Stimulated activated CD4-positive, alpha-beta T cell treated with anti-CD3 and anti-CD28 coated beads, Interleukin-12 subunit alpha, Interleukin-12 subunit beta, amount 100 ng/mL, for 48 hours (primary cell): ENCODE results near the gene NUDC.
A peak's percentile ranks its signal among the peaks of the same experiment; 100 is the strongest.

Experiments
- DNase-seq, 3 donors: peaks; one replicate each; pipeline ENCODE4 v3.0.0-alpha.2; 2020; ENCODE audit warnings: low read depth in 2 of 3, low spot score in 1 of 3

NUDC gene

DNA sequence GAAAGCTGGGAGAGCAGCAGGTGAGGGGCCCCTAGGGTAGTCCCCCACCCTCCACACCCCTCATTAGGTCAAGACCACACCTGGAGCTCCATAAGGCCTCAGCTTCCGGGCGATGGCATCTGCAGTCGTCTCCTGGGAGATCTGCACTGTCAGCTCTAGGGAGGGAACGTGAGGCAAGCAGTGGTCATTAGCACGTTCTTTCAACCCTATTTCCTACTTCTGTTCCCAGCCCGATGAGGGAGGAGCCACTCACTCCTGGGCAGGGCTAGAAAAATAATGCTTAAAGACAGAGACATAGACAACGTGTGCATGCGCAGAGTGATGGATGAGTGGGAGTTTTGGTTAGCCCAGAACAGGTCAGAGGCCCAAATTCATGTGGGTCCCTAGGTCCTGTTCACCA lies 29.1 kb downstream of the NUDC start:
- no peak for DNase-seq

- no peak for DNase-seq
Measured at GRCh38 chr1:26951216-26951615, 29.7 kb downstream of the NUDC start.

- no peak for DNase-seq
Measured at GRCh38 chr1:26951821-26952497, 30.4 kb downstream of the NUDC start.

GRCh38 chr1:26953374-26953773 lies 31.8 kb downstream of the NUDC start:
- DNase-seq, result no peak

GRCh38 chr1:26956321-26956720 lies 34.8 kb downstream of the NUDC start:
- no peak for DNase-seq

DNA sequence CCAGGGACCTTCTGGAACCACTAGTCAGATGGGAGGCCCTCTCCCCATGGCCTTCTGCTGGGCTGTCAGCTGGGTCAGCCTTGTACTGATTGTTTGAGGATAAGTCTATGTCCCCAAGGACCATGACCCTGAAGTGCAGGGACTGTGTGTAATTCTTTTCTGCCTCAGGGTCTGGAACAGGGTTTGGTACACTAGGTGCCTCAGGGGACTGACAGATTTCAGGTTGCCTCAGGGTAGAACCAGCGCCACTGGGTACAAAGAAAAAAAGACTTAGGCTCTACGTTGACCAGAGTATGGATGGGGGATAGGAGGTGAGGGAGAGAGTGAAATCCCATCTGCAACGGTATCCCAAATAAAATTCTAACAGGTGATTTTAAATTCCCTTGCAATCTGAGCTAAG lies 35.8 kb downstream of the NUDC start:
- DNase-seq, result no peak

- no peak for DNase-seq
Measured at GRCh38 chr1:26959270-26959669, 37.7 kb downstream of the NUDC start.

- peak in 1 of 3 donors; percentile 12 for DNase-seq
Measured at GRCh38 chr1:26959722-26960624, 38.4 kb downstream of the NUDC start, which contains the start of gene KDF1. Gene KDF1, minus strand, starts transcription at chr1:26960468. Its CDS starts 8,088 bp downstream, at chr1:26952380.

GRCh38 chr1:26960625-26960966 lies 39.1 kb downstream of the NUDC start:
- no peak for DNase-seq

DNA sequence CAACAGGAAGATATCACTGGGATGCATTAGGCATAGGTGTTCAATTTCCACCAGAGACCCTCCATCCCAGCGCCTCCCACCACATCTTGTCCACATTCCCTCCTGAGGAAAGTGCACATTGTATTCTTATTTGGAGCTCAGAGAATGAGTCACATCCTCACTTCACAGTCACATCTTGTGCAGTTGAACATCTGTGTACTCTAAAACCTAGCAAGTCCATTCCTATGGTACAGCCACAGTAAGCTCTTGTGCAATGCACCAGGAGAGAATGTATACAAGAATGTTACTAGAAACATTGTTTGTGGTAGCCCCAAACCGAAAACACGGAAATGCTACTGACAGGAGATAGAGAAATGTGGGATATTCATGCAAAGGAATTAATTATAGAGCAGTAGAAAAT lies 40.3 kb downstream of the NUDC start:
- DNase-seq, result no peak

DNA sequence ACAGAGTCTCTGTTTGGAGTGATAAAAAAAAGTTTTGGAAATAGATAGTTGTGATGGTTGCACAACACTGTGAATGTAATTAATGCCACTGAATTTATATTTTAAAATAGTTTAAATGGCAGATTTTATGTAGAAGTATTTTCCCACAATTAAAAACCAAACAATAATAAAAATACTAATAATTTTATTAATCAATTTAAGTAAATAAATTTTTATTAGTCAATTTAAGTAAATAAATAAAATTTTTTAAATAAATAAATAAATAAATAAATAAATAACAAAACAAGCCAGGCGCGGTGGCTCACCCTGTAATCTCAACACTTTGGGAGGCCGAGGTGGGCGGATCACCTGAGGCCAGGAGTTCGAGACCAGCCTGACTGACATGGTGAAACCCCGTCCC lies 43.7 kb downstream of the NUDC start:
- DNase-seq, result no peak

DNA sequence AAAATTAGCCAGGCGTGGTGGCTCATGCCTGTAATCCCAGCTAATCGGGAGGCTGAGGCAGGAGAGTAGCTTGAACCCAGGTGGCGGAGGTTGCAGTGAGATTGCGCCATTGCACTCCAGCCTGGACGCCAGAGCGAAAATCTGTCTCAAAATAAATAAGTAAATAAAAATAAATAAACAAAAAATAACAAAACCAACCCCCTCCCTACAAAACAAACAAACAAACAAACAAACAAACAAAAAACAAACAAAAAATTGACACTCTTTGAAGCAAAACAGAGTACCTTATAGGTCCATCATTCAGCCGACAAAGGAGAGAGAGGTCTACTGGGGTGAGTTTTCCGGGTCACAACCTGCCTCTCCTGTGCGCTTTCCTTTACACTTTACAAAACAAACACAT lies 44.1 kb downstream of the NUDC start:
- DNase-seq, result no peak

DNA sequence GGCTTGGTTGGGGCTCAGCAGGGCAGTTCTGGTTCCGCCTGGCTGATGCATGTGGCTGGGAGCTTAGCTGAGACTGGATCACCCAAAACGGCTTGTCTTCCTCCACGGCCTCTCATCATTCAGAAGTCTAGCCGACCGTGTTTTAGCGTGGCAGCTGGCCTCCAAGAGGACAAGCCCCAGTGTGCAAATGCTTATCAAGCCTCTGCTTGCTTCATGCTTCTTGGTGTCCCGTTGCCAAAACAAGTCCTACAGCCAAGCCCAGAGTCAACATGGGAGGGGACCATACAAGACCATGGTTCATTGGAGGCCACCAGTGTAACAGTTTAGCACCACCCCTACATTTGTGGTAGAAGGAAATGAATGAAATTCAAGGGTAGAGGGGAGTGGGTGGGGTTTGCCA lies 49.3 kb downstream of the NUDC start:
- no peak for DNase-seq

DNA sequence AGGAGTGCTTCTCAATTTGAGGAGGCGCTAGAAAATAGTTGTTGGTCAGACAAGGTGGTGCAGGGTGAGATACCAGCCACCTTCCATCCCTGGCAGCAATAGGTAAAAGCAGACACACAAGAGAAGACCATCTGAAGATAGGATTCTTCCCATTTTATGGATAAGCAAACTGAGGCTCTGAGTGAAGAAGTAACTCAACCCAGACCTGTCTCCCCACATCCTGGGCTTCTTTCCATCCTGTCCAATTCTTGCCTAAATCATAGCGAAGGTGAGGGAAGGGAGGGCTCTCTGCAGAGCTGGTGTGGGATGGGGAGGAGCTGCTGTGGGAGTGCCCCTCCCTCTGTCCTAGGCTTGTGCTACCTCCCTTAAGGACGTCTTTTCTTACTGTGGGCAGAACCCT lies 50.0 kb downstream of the NUDC start:
- DNase-seq, result no peak

GRCh38 chr1:26972390-26972789 lies 50.8 kb downstream of the NUDC start:
- DNase-seq, result no peak

GRCh38 chr1:26972821-26973220 lies 51.3 kb downstream of the NUDC start:
- DNase-seq, result no peak

DNA sequence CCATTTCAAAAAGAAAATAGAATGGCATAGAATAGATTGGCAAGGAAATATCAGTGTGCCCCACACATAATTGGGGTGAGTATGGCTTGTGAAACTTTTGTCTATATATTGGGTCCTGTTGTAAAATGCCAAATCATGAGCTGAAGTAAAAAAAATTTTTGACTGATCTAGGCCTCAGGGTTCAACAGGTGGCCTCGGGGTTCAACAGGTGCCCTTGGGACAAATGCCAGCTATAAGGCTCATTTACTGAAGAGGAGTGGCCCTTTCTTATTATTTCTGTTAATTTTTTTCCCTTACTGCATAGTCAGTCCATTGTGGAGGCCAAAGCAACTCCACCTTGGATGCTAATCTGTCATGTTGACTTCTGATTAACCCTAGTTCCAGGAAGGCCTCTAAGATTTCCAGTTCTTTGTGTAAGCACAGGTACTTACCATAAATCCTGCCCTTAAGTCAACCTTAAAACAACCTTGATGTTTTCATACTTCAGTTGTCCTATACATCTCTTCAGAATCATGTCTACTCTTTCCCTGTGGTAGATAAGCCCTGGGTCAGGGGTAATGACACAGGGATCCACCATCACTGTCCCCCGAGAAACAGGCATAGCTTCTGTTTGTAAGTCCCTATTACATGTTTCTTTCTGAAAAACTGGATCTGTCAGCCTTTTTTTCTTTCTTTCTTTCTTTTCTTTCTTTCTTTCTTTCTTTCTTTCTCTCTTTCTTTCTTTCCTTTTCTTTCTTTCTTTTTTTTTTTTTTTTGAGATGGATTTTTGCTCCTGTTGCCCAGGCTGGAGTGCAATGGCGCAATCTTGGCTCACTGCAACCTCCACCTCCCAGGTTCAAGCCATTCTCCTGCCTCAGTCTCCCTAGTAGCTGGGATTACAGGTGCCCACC lies 55.3 kb downstream of the NUDC start:
- DNase-seq, result no peak

- DNase-seq, result no peak
Measured at GRCh38 chr1:26978901-26979300, 57.4 kb downstream of the NUDC start.

GRCh38 chr1:26981146-26981846 lies 59.8 kb downstream of the NUDC start:
- DNase-seq, result no peak

GRCh38 chr1:26983863-26984262 lies 62.3 kb downstream of the NUDC start:
- no peak for DNase-seq

- no peak for DNase-seq
Measured at GRCh38 chr1:26984291-26984690, 62.7 kb downstream of the NUDC start.
